Upper lobe of left lung (tissue), 4 donors: Measurements from ENCODE around the gene SUCLG1.

Experiments used
- CTCF ChIP-seq, 6 experiments: fragments of 450-650 bp in 4 of 6; fragments of 200-600 bp in 2 of 6; sonication (generic) in 2 of 6; IDR thresholded peaks; one replicate each; pipeline ENCODE4 v1.5.1; 2016 to 2019; ENCODE audit warnings: antibody characterized with exemption in 6 of 6
- EP300 ChIP-seq, 4 donors: sonication (generic); formaldehyde crosslinking; IDR thresholded peaks; one replicate each; pipeline ENCODE4 v1.5.1; 2017; ENCODE audit warnings: antibody characterized with exemption in 4 of 4, control low read depth in 2 of 4
- POLR2A ChIP-seq, 4 donors: fragments of 450-650 bp; IDR thresholded peaks; one replicate each; pipeline ENCODE4 v1.5.1; 2016 to 2017; ENCODE audit warnings: antibody characterized with exemption in 4 of 4, mild to moderate bottlenecking in 2 of 4
- POLR2AphosphoS5 ChIP-seq, 2 donors: sonication (generic); formaldehyde crosslinking; IDR thresholded peaks; one replicate each; pipeline ENCODE4 v1.5.1; 2017; ENCODE audit warnings: antibody characterized with exemption in 2 of 2

DNA sequence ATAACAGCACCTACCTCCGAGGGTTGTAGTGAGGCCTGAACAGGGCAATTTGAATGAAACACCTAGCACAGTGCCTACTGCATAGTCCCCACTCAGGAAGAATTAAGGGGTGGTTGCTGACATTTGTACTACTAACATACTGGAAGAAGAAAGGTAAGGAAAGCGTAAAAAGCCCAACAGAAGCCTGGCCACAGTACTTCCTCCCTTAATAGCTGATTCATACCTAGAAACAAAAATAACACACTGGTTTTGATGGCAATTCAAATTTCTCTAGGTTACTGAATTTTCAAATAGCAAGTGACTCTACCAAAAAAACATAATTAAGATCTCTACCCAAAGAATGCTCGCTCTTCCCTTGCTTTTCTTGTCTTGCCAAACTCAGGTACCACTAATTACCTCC is 16.2 kb downstream of the SUCLG1 start:
- TF ChIP-seq POLR2A (IDR thresholded peaks at IDR 0.05) (no peak), CTCF (IDR thresholded peaks at IDR 0.05) (no peak), POLR2AphosphoS5 (IDR thresholded peaks at IDR 0.05) (no peak), EP300 (IDR thresholded peaks at IDR 0.05) (no peak)
